ENCODE results near the gene KCTD1.

The KCTD1 gene

DNA sequence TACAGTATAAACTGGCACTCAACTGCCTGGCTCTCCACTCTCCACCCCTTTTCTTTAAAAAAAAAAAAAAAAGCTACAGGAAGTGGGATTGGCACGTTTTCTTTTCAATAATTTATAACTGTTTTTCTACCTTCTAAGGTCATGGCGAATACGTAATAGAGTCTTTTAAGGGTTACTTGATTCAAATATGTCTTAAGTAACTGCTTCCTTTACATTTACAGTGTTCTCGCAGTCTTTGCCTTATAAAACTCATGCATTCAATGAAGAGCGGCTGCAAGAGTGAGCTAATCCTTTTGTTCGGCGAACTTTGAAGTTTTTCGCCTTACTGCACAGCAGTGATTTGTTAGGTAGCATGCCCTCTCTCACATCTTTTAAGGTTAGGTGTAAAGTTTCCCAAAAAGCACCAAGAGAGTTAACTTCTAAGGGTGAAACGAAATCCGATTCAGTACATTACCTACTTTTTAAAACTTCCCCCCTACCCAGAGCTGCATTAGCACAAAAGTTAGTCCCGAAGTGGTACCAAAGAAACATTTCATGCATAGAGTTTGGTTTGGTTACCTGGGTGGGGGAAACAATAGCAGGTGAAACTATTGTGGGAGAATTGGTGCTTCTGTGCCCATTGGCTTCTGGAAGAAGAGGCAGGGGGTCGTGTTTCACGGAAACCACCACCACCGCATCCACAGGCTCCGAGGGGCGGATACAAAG, 2.0 kb downstream of the KCTD1 start:
- Mint-ChIP-seq H3K36me3 (ENCODE audit: low read depth) (peaks cover 9% of the 10 kb centered on the region), H3K27me3 (ENCODE audit: low read depth) (peaks cover 40% of the 10 kb centered on the region), H3K27ac (peak overlapping the region; percentile 26 to 94 (median 92)), H3K4me1 (peaks cover 47% of the 10 kb centered on the region), H3K9me3 (no peaks in the 10 kb centered on the region), H3K4me3 (peak overlapping the region; percentile 98 to 99 (median 98))
- TF ChIP-seq, protein P1, sequence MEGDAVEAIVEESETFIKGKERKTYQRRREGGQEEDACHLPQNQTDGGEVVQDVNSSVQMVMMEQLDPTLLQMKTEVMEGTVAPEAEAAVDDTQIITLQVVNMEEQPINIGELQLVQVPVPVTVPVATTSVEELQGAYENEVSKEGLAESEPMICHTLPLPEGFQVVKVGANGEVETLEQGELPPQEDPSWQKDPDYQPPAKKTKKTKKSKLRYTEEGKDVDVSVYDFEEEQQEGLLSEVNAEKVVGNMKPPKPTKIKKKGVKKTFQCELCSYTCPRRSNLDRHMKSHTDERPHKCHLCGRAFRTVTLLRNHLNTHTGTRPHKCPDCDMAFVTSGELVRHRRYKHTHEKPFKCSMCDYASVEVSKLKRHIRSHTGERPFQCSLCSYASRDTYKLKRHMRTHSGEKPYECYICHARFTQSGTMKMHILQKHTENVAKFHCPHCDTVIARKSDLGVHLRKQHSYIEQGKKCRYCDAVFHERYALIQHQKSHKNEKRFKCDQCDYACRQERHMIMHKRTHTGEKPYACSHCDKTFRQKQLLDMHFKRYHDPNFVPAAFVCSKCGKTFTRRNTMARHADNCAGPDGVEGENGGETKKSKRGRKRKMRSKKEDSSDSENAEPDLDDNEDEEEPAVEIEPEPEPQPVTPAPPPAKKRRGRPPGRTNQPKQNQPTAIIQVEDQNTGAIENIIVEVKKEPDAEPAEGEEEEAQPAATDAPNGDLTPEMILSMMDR (IDR thresholded peaks at IDR 0.05; ENCODE audit: unreplicated experiment in 3 of 3), result no peak

DNA sequence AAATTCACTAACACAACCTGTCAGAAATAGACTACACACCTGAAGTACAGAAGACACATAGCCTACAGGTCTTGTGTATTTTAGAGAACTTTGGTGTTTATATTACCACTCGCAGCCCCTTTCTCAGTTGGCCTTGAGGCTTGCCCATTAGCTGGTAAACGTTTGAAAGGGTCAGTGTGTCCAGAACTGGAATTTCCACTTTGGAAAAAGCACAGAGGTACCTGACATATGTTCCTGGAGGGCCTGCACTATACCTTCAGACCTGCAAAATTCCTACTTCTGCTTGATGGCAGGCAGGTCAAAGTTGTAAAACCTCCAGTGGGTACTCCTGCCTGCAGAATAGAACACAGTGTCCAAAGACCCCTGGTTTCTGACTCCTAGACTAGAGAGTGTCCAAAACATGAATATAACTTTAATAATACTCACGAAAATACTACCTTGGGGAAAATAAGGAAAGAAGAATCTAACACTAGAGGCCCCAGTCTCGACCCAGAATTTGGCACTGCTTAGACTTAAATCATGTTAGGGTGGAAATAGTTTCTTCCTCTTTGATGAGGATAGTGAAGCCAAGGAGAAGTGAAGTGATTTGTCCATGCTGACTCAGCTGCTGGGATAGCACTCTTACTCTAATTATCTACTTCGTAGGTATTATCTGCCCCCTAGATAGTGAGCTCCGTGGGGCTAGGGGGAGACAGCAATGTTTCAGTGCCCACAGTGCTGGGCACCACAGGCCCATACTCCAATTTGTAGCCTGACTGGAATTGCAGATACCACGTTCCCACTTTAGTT, 2.8 kb downstream of the KCTD1 start:
- TF ChIP-seq, protein P1 (IDR thresholded peaks at IDR 0.05; ENCODE audit: unreplicated experiment in 3 of 3), result no peak
- no peaks in the 10 kb centered on the region for H3K9me3 Mint-ChIP-seq
- H3K4me3 Mint-ChIP-seq, result peak overlapping the region; percentile 98 to 99 (median 98)
- peaks cover 50% of the 10 kb centered on the region for H3K4me1 Mint-ChIP-seq
- H3K36me3 Mint-ChIP-seq (ENCODE audit: low read depth), result peaks cover 9% of the 10 kb centered on the region
- H3K27me3 Mint-ChIP-seq (ENCODE audit: low read depth), result peaks cover 32% of the 10 kb centered on the region
- peak overlapping the region; percentile 26 to 94 (median 92) for H3K27ac Mint-ChIP-seq

DNA sequence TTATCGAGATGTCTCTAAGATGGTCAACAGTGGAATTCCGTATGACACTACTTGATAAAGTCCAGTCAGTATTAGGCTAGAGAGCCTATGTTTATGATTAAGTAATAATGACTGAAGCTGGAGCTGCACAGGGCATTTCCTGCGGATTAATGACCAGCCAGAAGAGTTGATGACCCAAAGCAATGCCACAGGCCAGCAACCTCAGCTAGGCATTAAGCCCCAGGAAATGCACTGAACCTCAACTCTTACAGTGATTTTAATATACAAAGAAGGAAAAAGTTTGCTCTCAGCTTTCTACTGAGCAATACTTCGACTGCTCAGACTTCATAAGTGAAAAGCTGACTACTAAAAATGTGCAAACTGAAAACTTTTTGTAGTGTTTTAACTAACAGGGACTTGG, 3.9 kb downstream of the KCTD1 start:
- TF ChIP-seq, protein P1 (IDR thresholded peaks at IDR 0.05; ENCODE audit: unreplicated experiment in 3 of 3), result no peak
- peaks cover 50% of the 10 kb centered on the region for H3K4me1 Mint-ChIP-seq
- H3K4me3 Mint-ChIP-seq, result peak overlapping the region; percentile 42 to 98 (median 68)
- H3K27me3 Mint-ChIP-seq (ENCODE audit: low read depth), result peaks cover 23% of the 10 kb centered on the region
- peaks cover 9% of the 10 kb centered on the region for H3K36me3 Mint-ChIP-seq (ENCODE audit: low read depth)
- H3K9me3 Mint-ChIP-seq, result no peaks in the 10 kb centered on the region
- H3K27ac Mint-ChIP-seq, result peak overlapping the region; percentile 26 to 94 (median 58)

DNA sequence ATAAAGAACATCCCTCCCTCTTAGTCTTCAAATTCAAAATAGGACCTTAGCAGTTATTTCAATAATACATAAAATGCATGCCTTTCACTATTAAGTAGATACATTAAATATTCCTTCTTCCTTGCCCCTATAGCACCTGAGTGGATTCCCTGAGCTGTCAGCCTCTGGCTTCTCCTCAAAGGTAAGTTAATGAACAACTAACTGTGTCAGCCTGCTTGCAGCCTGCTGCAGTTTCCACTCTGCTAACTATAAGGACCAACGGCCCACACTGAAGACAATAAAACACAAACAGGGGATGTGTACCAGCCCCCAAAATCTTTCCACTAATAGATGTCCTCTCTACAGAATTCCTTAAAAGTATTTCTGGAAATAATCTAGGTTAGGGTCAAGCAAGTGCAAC, 5.0 kb downstream of the KCTD1 start:
- Mint-ChIP-seq H3K36me3 (ENCODE audit: low read depth) (peaks cover 9% of the 10 kb centered on the region), H3K27me3 (ENCODE audit: low read depth) (peaks cover 17% of the 10 kb centered on the region), H3K27ac (peak overlapping the region; percentile 20 to 94 (median 26)), H3K4me1 (peaks cover 50% of the 10 kb centered on the region), H3K4me3 (peak overlapping the region; percentile 35 to 98 (median 42)), H3K9me3 (no peaks in the 10 kb centered on the region)
- TF ChIP-seq, protein P1 (IDR thresholded peaks at IDR 0.05; ENCODE audit: unreplicated experiment in 3 of 3), result no peak

DNA sequence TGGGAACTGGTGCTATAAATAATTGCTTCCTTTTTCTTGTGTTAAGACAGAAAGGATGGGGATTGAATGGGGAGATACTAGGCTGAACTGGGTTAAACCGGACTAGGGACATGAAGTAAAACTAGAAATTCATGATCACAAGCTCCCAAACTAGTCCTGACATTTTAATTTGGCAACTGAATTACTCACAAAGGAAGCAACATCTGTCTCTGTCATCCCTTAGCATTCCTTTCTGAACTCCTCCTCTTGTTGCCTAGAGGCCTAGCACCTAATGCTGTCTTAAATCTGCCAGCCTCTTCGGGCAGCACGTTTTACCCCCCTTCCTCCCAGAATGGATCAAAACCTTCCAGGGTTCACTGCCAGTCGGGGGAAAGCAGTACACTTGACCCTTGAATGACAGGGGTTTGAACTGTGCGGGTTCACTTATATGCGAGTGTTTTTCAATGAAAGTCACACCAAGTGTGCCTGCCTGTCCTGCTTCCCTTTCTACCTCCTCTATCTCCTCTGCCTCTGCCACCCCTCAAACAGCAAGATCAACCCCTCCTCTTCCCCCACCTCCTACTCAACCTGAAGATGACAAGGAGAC, 8.2 kb downstream of the KCTD1 start:
- TF ChIP-seq, protein P1 (IDR thresholded peaks at IDR 0.05; ENCODE audit: unreplicated experiment in 3 of 3), result no peak
- peaks cover 40% of the 10 kb centered on the region for H3K4me1 Mint-ChIP-seq
- no peaks in the 10 kb centered on the region for H3K9me3 Mint-ChIP-seq
- H3K27ac Mint-ChIP-seq, result peak overlapping the region; percentile 2 to 21 (median 12)
- H3K27me3 Mint-ChIP-seq (ENCODE audit: low read depth), result no peaks in the 10 kb centered on the region
- H3K36me3 Mint-ChIP-seq (ENCODE audit: low read depth), result peaks cover 8% of the 10 kb centered on the region
- H3K4me3 Mint-ChIP-seq, result peak overlapping the region in 1 of 3 experiments; percentile 0

Measured in nephron (organoid).